ENCODE measurements around the gene SLC25A21. TPM values are rescaled to one million over a fixed set of nuclear protein-coding genes. Genes with fewer than 3 reads are reported as not detected.

The SLC25A21 gene
- total and polyA plus RNA-seq, 8 donors: 0.37 to 0.92 (median 0.60) TPM

DNA sequence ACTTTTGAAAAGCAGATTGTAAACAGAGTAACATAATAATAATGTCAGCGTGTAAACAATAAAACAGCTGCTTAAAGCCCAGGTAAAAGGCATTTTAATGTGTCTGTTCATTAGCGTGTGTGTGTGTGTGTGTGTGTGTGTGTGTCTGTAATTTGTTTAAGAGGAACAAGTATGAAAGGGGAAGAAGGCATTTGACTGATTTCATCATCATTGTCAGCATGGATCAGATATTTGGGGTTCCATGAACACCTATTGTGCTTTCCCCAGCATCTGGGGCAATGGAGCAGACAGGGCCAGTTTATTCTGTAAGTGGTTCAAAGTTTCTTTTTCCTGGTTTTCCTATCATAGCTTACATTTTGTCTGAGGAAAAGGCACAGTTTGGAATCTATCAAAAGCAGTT is 28.9 kb downstream of the SLC25A21 start:
- intact Hi-C loops (cut with DNase I): loop anchor here in 1 of 3 donors (10.0 kb wide), 1 partner anchor 499 kb away; no protein-coding TSS in a partner anchor
- DNase-seq: no peak
- Histone ChIP-seq H3K4me1 (peaks cover 0 to 3% (median 0%) of the 10 kb centered on the region in 3 donors), H3K4me3 (no peak overlapping the region), H3K27me3 (no peaks in the 10 kb centered on the region), H3K36me3 (no peaks in the 10 kb centered on the region), H3K9me3 (no peaks in the 10 kb centered on the region), H3K27ac (no peak overlapping the region)
- TF ChIP-seq, protein P1, sequence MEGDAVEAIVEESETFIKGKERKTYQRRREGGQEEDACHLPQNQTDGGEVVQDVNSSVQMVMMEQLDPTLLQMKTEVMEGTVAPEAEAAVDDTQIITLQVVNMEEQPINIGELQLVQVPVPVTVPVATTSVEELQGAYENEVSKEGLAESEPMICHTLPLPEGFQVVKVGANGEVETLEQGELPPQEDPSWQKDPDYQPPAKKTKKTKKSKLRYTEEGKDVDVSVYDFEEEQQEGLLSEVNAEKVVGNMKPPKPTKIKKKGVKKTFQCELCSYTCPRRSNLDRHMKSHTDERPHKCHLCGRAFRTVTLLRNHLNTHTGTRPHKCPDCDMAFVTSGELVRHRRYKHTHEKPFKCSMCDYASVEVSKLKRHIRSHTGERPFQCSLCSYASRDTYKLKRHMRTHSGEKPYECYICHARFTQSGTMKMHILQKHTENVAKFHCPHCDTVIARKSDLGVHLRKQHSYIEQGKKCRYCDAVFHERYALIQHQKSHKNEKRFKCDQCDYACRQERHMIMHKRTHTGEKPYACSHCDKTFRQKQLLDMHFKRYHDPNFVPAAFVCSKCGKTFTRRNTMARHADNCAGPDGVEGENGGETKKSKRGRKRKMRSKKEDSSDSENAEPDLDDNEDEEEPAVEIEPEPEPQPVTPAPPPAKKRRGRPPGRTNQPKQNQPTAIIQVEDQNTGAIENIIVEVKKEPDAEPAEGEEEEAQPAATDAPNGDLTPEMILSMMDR (IDR thresholded peaks at IDR 0.05): no peak
- FAIRE-seq: no peak
- WGBS, 2 donors: 36 to 44% methylated on average over 2 of the region's 2 CpGs
- ATAC-seq: no peak

DNA sequence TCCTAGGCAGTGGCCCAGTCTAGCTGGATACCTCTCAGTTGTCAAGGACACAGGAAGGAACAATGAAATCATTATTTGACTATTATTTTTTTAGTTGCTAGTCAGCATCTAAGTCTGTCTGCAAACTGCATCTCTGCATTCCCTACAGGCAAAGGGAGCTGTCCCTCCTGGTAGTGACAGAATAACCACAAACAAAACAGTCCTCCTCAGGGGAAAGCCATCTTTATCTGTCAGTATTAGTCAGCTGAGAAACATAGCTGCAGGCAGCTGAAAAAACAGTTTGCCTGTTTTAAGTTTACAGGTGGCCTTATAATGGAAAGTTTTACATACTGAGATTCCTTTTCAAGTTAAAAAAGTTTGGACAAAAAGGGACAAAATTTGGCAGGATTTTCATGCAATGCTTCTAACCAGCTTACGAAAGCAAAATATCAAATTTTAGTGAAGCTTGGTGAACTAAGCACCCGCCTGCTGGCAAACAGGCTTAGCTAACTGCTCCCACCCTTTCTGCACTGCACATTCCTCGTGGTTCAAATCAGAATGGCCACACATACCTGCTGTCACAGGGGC is 29.5 kb downstream of the SLC25A21 start:
- Histone ChIP-seq H3K9me3 (no peaks in the 10 kb centered on the region), H3K27me3 (no peaks in the 10 kb centered on the region), H3K36me3 (no peaks in the 10 kb centered on the region), H3K4me1 (peaks cover 0 to 3% (median 0%) of the 10 kb centered on the region in 3 donors), H3K4me3 (no peak overlapping the region), H3K27ac (no peak overlapping the region)
- ATAC-seq: peak in 3 of 4 donors; percentile 46 to 76 (median 59)
- TF ChIP-seq, protein P1 (IDR thresholded peaks at IDR 0.05): no peak
- intact Hi-C loops (cut with DNase I): loop anchor here in 1 of 3 donors (10.0 kb wide), 1 partner anchor 498 kb away; no protein-coding TSS in a partner anchor
- no peak for DNase-seq
- FAIRE-seq: no peak
- 18 to 34% methylated on average over 3 of the region's 3 CpGs for WGBS, 2 donors

DNA sequence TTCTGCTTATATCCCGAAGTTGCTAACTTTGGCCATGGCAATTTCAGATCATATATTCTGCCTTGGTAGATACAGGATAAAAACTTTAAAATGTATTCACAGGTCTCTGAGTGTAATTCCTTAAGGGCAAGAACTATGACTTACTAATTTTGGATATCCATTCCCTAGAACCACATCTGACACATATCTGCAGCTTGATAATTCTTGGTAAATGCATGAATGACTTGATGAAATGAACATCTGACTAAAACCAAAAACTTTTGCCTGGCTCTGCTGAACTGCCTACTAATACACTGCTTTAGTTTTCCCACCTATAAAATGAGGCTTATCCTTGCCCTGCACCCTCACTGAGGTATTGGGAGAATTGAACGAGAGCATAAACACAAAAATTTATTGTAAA is 32.2 kb downstream of the SLC25A21 start:
- Histone ChIP-seq H3K4me3 (no peak overlapping the region), H3K27ac (no peak overlapping the region), H3K9me3 (no peaks in the 10 kb centered on the region), H3K27me3 (no peaks in the 10 kb centered on the region), H3K4me1 (peaks cover 0 to 3% (median 0%) of the 10 kb centered on the region in 3 donors), H3K36me3 (no peaks in the 10 kb centered on the region)
- DNase-seq (no peak), ATAC-seq (no peak), FAIRE-seq (no peak)
- TF ChIP-seq, protein P1 (IDR thresholded peaks at IDR 0.05): no peak
- intact Hi-C loops (cut with DNase I): loop anchor here in 1 of 3 donors (10.0 kb wide), 1 partner anchor 495 kb away; no protein-coding TSS in a partner anchor
- 79 to 84% methylated on average over 2 of the region's 2 CpGs for WGBS, 2 donors

DNA sequence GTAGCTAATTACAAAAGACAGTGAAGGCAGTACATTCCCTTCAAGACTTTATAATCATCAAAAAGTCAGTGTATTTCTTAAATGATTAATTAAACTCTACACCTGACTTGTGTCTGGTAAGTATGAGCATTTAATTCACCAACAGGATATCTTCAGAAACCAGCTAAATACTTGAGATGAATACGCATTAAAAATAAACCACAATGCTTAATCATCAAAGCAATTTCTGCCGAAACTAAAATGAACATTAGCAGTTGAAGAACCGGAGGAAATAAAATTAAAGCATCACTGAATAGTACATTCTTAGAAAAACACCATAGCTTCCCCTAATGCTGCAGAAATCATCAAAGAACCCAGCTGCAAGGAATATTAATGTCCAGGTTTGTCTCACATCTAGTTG is 32.7 kb downstream of the SLC25A21 start:
- peaks cover 0 to 3% (median 0%) of the 10 kb centered on the region in 3 donors for H3K4me1 ChIP-seq
- no peak overlapping the region for H3K4me3 ChIP-seq
- TF ChIP-seq, protein P1 (IDR thresholded peaks at IDR 0.05): no peak
- H3K9me3 ChIP-seq: no peaks in the 10 kb centered on the region
- DNase-seq (no peak), FAIRE-seq (no peak), ATAC-seq (no peak)
- no peaks in the 10 kb centered on the region for H3K27me3 ChIP-seq
- 89 to 90% methylated on average over 3 of the region's 3 CpGs for WGBS, 2 donors
- H3K27ac ChIP-seq: no peak overlapping the region
- intact Hi-C loops (cut with DNase I): loop anchor here in 1 of 3 donors (10.0 kb wide), 1 partner anchor 495 kb away; no protein-coding TSS in a partner anchor
- no peaks in the 10 kb centered on the region for H3K36me3 ChIP-seq

DNA sequence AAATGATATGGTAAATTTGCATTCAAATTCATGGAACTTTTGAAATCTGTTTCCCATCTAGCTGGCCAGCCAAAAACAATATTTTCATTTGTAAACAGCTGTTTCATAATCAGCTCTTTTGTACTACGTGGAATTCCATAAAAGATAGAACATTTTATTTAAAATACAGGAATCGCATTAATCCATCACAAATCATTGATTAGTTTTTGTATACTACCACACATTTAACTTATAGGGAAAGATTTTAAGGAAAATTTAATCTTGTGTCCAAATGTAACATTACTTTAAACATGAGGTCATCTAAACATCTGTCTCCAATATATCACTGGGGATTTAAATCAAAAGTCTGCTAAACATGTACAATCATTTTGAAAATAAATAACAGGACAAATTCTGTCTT is 33.5 kb downstream of the SLC25A21 start:
- Histone ChIP-seq H3K27ac (no peak overlapping the region), H3K4me3 (no peak overlapping the region), H3K4me1 (peaks cover 0 to 3% (median 0%) of the 10 kb centered on the region in 3 donors), H3K36me3 (no peaks in the 10 kb centered on the region), H3K9me3 (no peaks in the 10 kb centered on the region), H3K27me3 (no peaks in the 10 kb centered on the region)
- 62 to 69% methylated on average over 2 of the region's 2 CpGs for WGBS, 2 donors
- ATAC-seq (no peak), FAIRE-seq (no peak), DNase-seq (no peak)
- TF ChIP-seq, protein P1 (IDR thresholded peaks at IDR 0.05): no peak
- intact Hi-C loops (cut with DNase I): no loop called here

Data from pancreas (tissue), 10 donors.